K562 treated with DMSO at 1 percent for 4 hours (cell line): ENCODE data around the gene RBM25. TPM values are rescaled to one million over a fixed set of nuclear protein-coding genes. Genes with fewer than 3 reads are reported as not detected.

Experiments
- total RNA-seq: library from RNA; unstranded; fragments of 300-600 nt; gene quantifications from 2 replicates; pipeline ENCODE4 v1.2.3, GENCODE V29; 2022; ENCODE audit not compliant: insufficient read depth

Gene RBM25
- 19.5 and 22.0 TPM in 2 replicates for total RNA-seq

DNA sequence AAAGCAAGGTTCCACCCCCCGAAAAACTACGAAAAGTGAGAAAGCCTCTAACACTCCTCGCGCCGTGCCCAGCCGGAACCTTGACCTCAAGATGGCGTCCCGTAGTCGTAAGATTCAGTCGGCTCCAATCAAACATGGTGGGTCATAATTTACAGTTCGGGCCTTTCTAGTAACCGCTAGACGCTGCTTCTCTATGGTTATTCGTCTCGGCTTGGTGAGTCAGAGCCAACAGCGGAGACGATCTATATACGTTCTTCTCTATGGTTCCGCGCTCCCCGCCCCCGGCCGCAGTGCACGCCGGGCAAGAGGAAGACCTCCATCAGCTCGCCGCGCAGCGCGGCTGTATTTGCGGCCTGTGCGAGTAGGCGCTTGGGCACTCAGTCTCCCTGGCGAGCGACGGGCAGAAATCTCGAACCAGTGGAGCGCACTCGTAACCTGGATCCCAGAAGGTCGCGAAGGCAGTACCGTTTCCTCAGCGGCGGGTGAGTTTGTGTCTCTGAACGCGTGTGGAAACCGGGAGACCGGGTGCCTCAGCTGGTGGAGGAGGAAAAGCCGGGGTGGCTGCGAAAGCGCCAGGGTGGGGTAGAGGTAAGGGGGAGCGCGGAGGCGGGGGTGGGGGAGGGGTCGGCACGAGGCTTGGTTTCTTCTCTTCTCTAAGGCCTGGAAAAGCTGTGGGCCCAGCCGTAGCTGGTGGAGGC, at the start of gene RBM25:
RBM25 (plus strand) TSS at position 311 of the 698 bp plus-strand sequence. CDS start 13,108 bp downstream, outside the sequence.

DNA sequence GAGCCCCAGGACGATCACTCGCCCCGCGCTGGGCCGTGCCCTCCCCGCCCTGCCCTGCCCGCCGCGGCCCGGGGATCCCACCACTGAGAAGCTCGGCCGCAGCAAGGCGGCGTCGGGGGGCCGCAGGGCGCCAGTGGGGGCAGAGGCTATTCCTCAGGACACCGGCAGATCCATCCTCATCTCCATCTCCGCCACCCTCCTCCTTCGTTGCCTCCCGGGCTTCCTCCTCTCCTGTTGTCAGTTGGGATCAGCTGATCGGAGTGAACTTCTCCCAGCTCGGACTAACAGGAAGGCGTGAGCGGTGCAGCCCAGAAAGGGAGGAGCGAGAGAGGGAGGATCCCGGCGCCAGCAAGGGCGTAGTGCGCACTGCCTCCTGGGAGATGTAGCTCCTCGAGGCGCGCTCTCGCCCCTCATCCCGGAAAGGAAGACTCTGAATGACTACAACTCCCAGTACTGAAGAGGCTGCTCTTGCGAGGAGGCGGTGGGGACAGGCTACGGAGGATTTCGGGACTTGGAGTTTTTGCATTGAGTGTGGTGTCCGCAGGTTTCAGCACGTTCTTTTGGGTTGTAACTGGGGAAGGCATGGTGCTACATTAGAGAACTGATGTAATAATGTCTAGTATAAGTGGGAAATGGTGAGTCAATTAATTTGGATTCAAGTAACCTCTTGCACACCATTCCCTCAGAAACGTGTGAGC, 31.3 kb upstream of the RBM25 start, which contains the start of gene ZFYVE1:
ZFYVE1 (minus strand) TSS at position 262 of the 698 bp plus-strand sequence. CDS start 2,598 bp downstream, outside the sequence.

DNA sequence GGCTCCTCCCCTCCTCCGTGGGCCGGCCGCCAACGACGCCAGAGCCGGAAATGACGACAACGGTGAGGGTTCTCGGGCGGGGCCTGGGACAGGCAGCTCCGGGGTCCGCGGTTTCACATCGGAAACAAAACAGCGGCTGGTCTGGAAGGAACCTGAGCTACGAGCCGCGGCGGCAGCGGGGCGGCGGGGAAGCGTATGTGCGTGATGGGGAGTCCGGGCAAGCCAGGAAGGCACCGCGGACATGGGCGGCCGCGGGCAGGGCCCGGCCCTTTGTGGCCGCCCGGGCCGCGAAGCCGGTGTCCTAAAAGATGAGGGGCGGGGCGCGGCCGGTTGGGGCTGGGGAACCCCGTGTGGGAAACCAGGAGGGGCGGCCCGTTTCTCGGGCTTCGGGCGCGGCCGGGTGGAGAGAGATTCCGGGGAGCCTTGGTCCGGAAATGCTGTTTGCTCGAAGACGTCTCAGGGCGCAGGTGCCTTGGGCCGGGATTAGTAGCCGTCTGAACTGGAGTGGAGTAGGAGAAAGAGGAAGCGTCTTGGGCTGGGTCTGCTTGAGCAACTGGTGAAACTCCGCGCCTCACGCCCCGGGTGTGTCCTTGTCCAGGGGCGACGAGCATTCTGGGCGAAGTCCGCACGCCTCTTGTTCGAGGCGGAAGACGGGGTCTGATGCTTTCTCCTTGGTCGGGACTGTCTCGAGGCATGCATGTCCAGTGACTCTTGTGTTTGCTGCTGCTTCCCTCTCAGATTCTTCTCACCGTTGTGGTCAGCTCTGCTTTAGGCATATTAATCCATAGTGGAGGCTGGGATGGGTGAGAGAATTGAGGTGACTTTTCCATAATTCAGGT, 78.3 kb downstream of the RBM25 start, which contains the start of gene PSEN1:
PSEN1 (plus strand) TSS at position 121 of the 839 bp plus-strand sequence. CDS start 11,513 bp downstream, outside the sequence.

Other genes starting within 250 kb of the RBM25 start
- gene DPF3, start 164.4 kb upstream of the RBM25 start, total RNA-seq = 0.73 and 3.5 TPM in 2 replicates
- 10.4 and 15.0 TPM in 2 replicates for gene DCAF4, start 132.1 kb upstream of the RBM25 start, total RNA-seq
- gene ZFYVE1, start 31.4 kb upstream of the RBM25 start, total RNA-seq = 21.2 and 24.5 TPM in 2 replicates
- 16.7 and 23.4 TPM in 2 replicates for gene PSEN1, start 78.0 kb downstream of the RBM25 start, total RNA-seq
- 0.99 and 1.0 TPM in 2 replicates for gene PAPLN, start 179.0 kb downstream of the RBM25 start, total RNA-seq